GM12878 (cell line): ENCODE results near the gene E2F1. TPM values are rescaled to one million over a fixed set of nuclear protein-coding genes. Genes with fewer than 3 reads are reported as not detected.

Experiments used
- ATAC-seq: fragments of 200-7000 bp; cut with Tn5 transposase; 3 replicates; pipeline ENCODE4 v1.9.1; 2020; ENCODE audit warnings: mild to moderate bottlenecking, moderate library complexity
- BruUV-seq: library from RNA; stranded (reverse); fragments of 400-500 nt; replicated peaks from 2 replicates; lab custom pipeline; 2021; lab: Mats Ljungman, UMichigan
- CTCF ChIA-PET: fragments of 300-600 bp; sonication (Branson Sonifier 250); formaldehyde crosslinking; extraction: SDS; loops from one replicate; lab custom pipeline; 2021; ENCODE audit warnings: inconsistent platforms; lab: Yijun Ruan, JAX
- POLR2A ChIA-PET: fragments of 350-600 bp; formaldehyde crosslinking; extraction: SDS; loops from one replicate; lab custom pipeline; 2021; ENCODE audit warnings: inconsistent platforms; lab: Charles Lee
- RAD21 ChIA-PET: fragments of 300-600 bp; sonication (Branson Sonifier 250); formaldehyde crosslinking; loops from one replicate; lab custom pipeline; 2023; ENCODE audit warnings: antibody characterized with exemption; ENCODE audit not compliant: unreplicated experiment; lab: Charles Lee
- SMC1A ChIA-PET: fragments of 300-600 bp; sonication (Branson Sonifier 250); formaldehyde crosslinking; loops from one replicate; lab custom pipeline; 2023; ENCODE audit not compliant: unreplicated experiment, uncharacterized antibody; lab: Charles Lee
- DNase-seq: peaks from one replicate; pipeline ENCODE4 v3.0.0-alpha.2; 2011; ENCODE audit warnings: low read depth, low spot score
- FAIRE-seq: peaks from 3 replicates; lab custom pipeline; 2011; peaks lifted over from hg19 to GRCh38; lab: Jason Lieb, UNC
- H2AFZ ChIP-seq: 2 replicates; pipeline ENCODE4 v1.6.0; 2011; ENCODE audit warnings: low read depth, low read length, control low read depth; ENCODE audit not compliant: control insufficient read depth
- H3K27ac ChIP-seq: 2 replicates; pipeline ENCODE4 v1.5.1; 2011; ENCODE audit warnings: control low read depth; ENCODE audit not compliant: control insufficient read depth, insufficient read depth
- H3K27me3 ChIP-seq, 2 experiments: replicated peaks in 1 of 2; 2 replicates each; pipeline versions ENCODE4 v1.6.0 to v1.6.1; 2011; ENCODE audit warnings: low read length in 1 of 2; ENCODE audit not compliant: control insufficient read depth in 2 of 2, insufficient read depth in 2 of 2
- H3K36me3 ChIP-seq, 2 experiments: 2 replicates each; pipeline ENCODE4 v1.5.1; 2011; ENCODE audit warnings: low read length in 1 of 2; ENCODE audit not compliant: control insufficient read depth in 2 of 2, insufficient read depth in 2 of 2
- H3K4me1 ChIP-seq: 2 replicates; pipeline ENCODE4 v1.6.1; 2011; ENCODE audit warnings: mild to moderate bottlenecking, low read length, moderate library complexity, mixed read lengths; ENCODE audit not compliant: control insufficient read depth, insufficient read depth
- H3K4me2 ChIP-seq: 2 replicates; pipeline ENCODE4 v1.6.0; 2011; ENCODE audit warnings: control low read depth; ENCODE audit not compliant: control insufficient read depth, insufficient read depth
- H3K4me3 ChIP-seq: fragments of 200-600 bp; sonication (generic); 2 replicates; pipeline ENCODE4 v1.5.1; 2016
- H3K79me2 ChIP-seq: 2 replicates; pipeline ENCODE4 v1.6.0; 2011; ENCODE audit warnings: low read length; ENCODE audit not compliant: control insufficient read depth, insufficient read depth
- H3K9ac ChIP-seq: 2 replicates; pipeline ENCODE4 v1.8.0; 2011; ENCODE audit warnings: low read length, control low read depth, mixed read lengths; ENCODE audit not compliant: control insufficient read depth, insufficient read depth
- H3K9me3 ChIP-seq: replicated peaks from 3 replicates; pipeline ENCODE4 v1.5.1; 2011; ENCODE audit warnings: mild to moderate bottlenecking, low read length; ENCODE audit not compliant: control insufficient read depth, insufficient read depth
- H4K20me1 ChIP-seq: 2 replicates; pipeline ENCODE4 v1.6.0; 2011; ENCODE audit not compliant: control insufficient read depth, insufficient read depth
- CHD2 ChIP-seq: IDR thresholded peaks from 2 replicates; pipeline ENCODE4 v1.6.1; 2011; ENCODE audit warnings: low read depth, low read length, improper control_type of control experiment, borderline replicate concordance
- ZNF622 ChIP-seq: fragments of 450-650 bp; IDR thresholded peaks from 2 replicates; pipeline ENCODE4 v1.6.1; 2017; ENCODE audit warnings: mild to moderate bottlenecking, inconsistent platforms
- WGBS: methylation state at CpG from one replicate; pipeline ENCODE4 v1.1.6; 2016; ENCODE audit warnings: low lambda C conversion rate; ENCODE audit not compliant: insufficient replicate concordance, insufficient coverage; ENCODE audit errors: missing lambda C conversion rate; 5-methylcytosine and 5-hydroxymethylcytosine counted together
- in situ Hi-C: fragments of 300-500 bp; cut with MboI; formaldehyde crosslinking; loops from 9 replicates; pipeline ENCODE4 v1.14.3; 2018; ENCODE audit warnings: mixed read lengths
- intact Hi-C: fragments of 100-400 bp; cut with micrococcal nuclease; formaldehyde crosslinking; loops from one replicate; pipeline ENCODE4 v1.14.2; 2022; ENCODE audit not compliant: unreplicated experiment
- polyA plus RNA-seq, 11 experiments: library from polyadenylated mRNA; depleted of rRNA in 4 of 11; unstranded in 6 of 11; stranded (reverse) in 5 of 11; fragments of >200 nt; fragmentation: Nextera tagmentation in 4 of 11; fragmentation: Illumina TruSeq in 1 of 11; extraction: Ambion mirVana in 4 of 11; extraction: Trizol in 1 of 11; gene quantifications; 1 replicate in 1 of 11; 2 replicates in 10 of 11; pipeline versions ENCODE4 v1.2.1 to v1.2.3, GENCODE V29; 2011 to 2016; ENCODE audit warnings: inconsistent platforms in 2 of 11, missing spikeins in 2 of 11, low read depth in 1 of 11
- total RNA-seq, 4 experiments: library from RNA; depleted of rRNA in 3 of 4; stranded (reverse); fragments of >200 nt in 3 of 4; fragmentation: Illumina TruSeq in 1 of 4; extraction: Trizol in 1 of 4; gene quantifications; 2 replicates each; pipeline versions ENCODE4 v1.2.1 to v1.2.3, GENCODE V29; 2013 to 2021
- TF ChIP-seq, protein P1 (sequence below): IDR thresholded peaks from 2 replicates; pipeline ENCODE4 v1.6.1; 2012; ENCODE audit warnings: low read depth, low read length, improper control_type of control experiment
- TF ChIP-seq, protein P2 (sequence below), 3 experiments: IDR thresholded peaks in 2 of 3; conservative IDR thresholded peaks in 1 of 3; 2 replicates each; pipeline ENCODE4 v1.5.1; 2011; ENCODE audit warnings: low read depth in 3 of 3, low read length in 3 of 3, mild to moderate bottlenecking in 3 of 3, control low read depth in 2 of 3, moderate library complexity in 2 of 3, inconsistent platforms in 1 of 3, mixed read lengths in 1 of 3; ENCODE audit not compliant: control insufficient read depth in 2 of 3, insufficient read depth in 1 of 3; ENCODE audit errors: extremely low read depth in 1 of 3

Gene E2F1
- total and polyA plus RNA-seq, 10 of the 15 experiments (the other 5 are each of a cell fraction or from before 2014, with no cell fraction given), result 0.29 to 50.2 (median 19.7) TPM

DNA sequence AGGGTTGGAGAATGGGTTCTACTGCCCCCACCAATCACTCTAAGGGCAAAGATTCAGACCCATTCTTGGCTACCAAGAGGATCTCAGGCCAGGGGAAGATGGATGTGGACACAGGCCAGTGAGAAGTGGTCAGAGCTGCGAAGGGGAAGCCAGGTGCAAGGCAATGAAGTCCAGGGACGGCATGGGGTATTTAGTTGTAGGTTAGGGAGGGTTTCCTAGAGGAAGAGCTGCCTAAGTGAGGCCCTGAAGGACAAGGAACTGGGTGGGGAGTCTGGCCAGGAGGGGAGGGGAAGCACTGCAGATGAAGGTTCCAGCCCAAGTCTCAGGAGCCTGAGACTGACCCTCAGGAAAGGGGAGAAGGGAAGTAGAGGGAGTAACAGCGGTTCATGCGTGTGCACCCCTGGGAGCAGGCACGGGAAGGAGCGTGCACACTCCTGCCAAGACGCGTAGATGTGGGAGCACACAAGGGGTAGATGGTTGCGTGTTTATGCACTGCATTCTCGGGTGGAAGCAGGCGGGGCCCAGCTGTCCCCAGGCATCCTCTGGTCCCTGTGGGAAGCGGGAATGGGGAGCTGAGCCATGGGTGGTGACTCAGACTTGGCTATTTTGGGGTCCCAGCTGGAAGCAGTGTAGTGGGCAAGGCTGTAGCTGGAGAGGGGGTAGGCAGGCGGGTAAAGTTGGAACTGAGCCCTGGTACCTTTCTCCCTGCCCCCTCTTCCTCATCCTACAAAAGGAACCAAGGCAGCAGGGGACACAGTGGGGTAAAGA is 16.1 kb downstream of the E2F1 start:
- POLR2A ChIA-PET, result interaction anchor here (1.1 kb wide), 1 partner anchor 12 kb away, joined by 3 read pairs; no protein-coding TSS in a partner anchor
- Histone ChIP-seq H4K20me1 (peaks cover 4% of the 10 kb centered on the region; the same call in 1 of the 2 replicates), H3K4me1 (peaks cover 22% of the 10 kb centered on the region), H3K36me3 (no peaks in the 10 kb centered on the region), H2AFZ (no peak overlapping the region), H3K9me3 (no peaks in the 10 kb centered on the region), H3K27ac (no peak overlapping the region), H3K27me3 (no peaks in the 10 kb centered on the region), H3K4me2 (no peak overlapping the region), H3K4me3 (no peak overlapping the region), H3K79me2 (peaks cover 2% of the 10 kb centered on the region), H3K9ac (no peak overlapping the region)
- RAD21 ChIA-PET, result interaction anchor here (0.5 to 2.2 kb wide), 5 partner anchors 10 to 708 kb away, joined by 3 to 6 read pairs (median 3); no protein-coding TSS in a partner anchor
- 89% methylated on average over 13 of the region's 13 CpGs for WGBS
- no TSS peak for BruUV-seq
- in situ Hi-C loops, result no loop called here
- FAIRE-seq (no peak), ATAC-seq (no peak), DNase-seq (no peak)
- CTCF ChIA-PET, result interaction anchor here (3.5 to 3.9 kb wide), 2 partner anchors 10 to 212 kb away, joined by 36 to 43 read pairs; no protein-coding TSS in a partner anchor
- TF ChIP-seq CHD2 (no peak), ZNF622 (no peak)
- TF ChIP-seq, protein P1, sequence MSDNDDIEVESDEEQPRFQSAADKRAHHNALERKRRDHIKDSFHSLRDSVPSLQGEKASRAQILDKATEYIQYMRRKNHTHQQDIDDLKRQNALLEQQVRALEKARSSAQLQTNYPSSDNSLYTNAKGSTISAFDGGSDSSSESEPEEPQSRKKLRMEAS, result no peak
- TF ChIP-seq, protein P2, sequence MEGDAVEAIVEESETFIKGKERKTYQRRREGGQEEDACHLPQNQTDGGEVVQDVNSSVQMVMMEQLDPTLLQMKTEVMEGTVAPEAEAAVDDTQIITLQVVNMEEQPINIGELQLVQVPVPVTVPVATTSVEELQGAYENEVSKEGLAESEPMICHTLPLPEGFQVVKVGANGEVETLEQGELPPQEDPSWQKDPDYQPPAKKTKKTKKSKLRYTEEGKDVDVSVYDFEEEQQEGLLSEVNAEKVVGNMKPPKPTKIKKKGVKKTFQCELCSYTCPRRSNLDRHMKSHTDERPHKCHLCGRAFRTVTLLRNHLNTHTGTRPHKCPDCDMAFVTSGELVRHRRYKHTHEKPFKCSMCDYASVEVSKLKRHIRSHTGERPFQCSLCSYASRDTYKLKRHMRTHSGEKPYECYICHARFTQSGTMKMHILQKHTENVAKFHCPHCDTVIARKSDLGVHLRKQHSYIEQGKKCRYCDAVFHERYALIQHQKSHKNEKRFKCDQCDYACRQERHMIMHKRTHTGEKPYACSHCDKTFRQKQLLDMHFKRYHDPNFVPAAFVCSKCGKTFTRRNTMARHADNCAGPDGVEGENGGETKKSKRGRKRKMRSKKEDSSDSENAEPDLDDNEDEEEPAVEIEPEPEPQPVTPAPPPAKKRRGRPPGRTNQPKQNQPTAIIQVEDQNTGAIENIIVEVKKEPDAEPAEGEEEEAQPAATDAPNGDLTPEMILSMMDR (IDR thresholded peaks at IDR 0.05 in 2 of 3, conservative IDR thresholded peaks at IDR 0.05 in 1 of 3; ENCODE audit: control insufficient read depth in 2 of 3, extremely low read depth in 1 of 3, insufficient read depth in 1 of 3, low read depth in 3 of 3, low read length in 3 of 3), result no peak
- intact Hi-C loops, result loop anchor here (10.0 kb wide), 1 partner anchor 455 kb away; no protein-coding TSS in a partner anchor
- SMC1A ChIA-PET, result no interaction called here
